GM13976 (cell line): ENCODE results near the gene GPR55.

ENCODE experiments used
- DNase-seq: peaks from one replicate; pipeline ENCODE4 v3.0.0; 2012; ENCODE audit warnings: low spot score
- CTCF ChIP-seq: IDR thresholded peaks from 2 replicates; pipeline ENCODE4 v1.5.1; 2012; ENCODE audit warnings: borderline replicate concordance, mild to moderate bottlenecking; ENCODE audit not compliant: insufficient read depth; ENCODE audit errors: extremely low read depth, missing control alignments, control extremely low read depth
- in situ Hi-C: fragments of 300-500 bp; cut with MboI; formaldehyde crosslinking; loops from one replicate; pipeline ENCODE4 v1.12.0; 2022; ENCODE audit warnings: low sequenced_read_pairs, mixed read lengths, inconsistent platforms; ENCODE audit not compliant: unreplicated experiment

Gene GPR55

GRCh38 chr2:230905448-230906421 lies 19.3 kb downstream of the GPR55 start:
- in situ Hi-C loops, result no loop called here
- DNase-seq, result no peak
- no peak for TF ChIP-seq CTCF

- no peak for TF ChIP-seq CTCF
- in situ Hi-C loops, result loop anchor here (5.0 kb wide), 1 partner anchor 82 kb away; no protein-coding TSS in a partner anchor
- no peak for DNase-seq
Measured at GRCh38 chr2:230904856-230905447, 20.1 kb downstream of the GPR55 start.

GRCh38 chr2:230903231-230904150 lies 21.6 kb downstream of the GPR55 start:
- DNase-seq, result no peak
- TF ChIP-seq CTCF, result no peak
- in situ Hi-C loops, result loop anchor here (5.0 kb wide), 1 partner anchor 84 kb away; no protein-coding TSS in a partner anchor

GRCh38 chr2:230902180-230902899 lies 22.7 kb downstream of the GPR55 start:
- peak; percentile 82 for DNase-seq
- in situ Hi-C loops, result loop anchor here (5.0 kb wide), 1 partner anchor 85 kb away; no protein-coding TSS in a partner anchor
- TF ChIP-seq CTCF, result peak; percentile 89

DNA sequence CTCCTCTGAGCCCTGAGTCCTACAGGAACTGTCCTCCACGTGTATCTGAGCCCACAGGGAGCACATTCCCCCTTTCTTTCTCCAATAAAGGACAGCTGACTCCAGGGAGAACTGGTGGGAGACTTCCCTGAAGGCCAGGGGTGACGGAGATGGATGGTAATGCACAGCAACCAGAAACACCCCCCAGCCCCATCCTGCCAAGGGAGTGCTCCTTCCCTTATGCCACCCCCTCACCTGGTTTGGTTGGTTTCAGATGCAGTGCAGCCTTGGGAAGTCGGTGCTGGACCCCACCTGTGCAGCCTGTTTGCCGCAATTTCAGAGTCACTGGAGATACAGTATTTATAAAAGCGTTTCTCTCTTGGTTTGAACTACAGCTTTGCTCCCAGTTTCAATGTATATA lies 24.0 kb downstream of the GPR55 start:
- in situ Hi-C loops, result loop anchor here (5.0 kb wide), 1 partner anchor 86 kb away; no protein-coding TSS in a partner anchor
- no peak for TF ChIP-seq CTCF
- DNase-seq, result no peak
